SK-N-SH (cell line): Measurements from ENCODE around the gene GDF9. TPM values are rescaled to one million over a fixed set of nuclear protein-coding genes. Genes with fewer than 3 reads are reported as not detected.

Experiments
- CTCF ChIA-PET: fragments of 300-600, 350-600 bp; formaldehyde crosslinking; extraction: SDS; loops from one replicate; lab custom pipeline; 2021; lab: Yijun Ruan, JAX
- POLR2A ChIA-PET: fragments of 350-600 bp; sonication (Branson Sonifier 250); formaldehyde crosslinking; extraction: SDS; loops from one replicate; lab custom pipeline; 2020; ENCODE audit warnings: antibody characterized with exemption, inconsistent platforms; lab: Yijun Ruan, JAX
- DNase-seq: peaks from one replicate; pipeline ENCODE4 v3.0.0; 2012
- H2AFZ ChIP-seq: fragments of 200-600 bp; sonication (generic); 2 replicates; pipeline ENCODE4 v1.8.1; 2016; ENCODE audit warnings: antibody characterized with exemption, mild to moderate bottlenecking, low read depth
- H3F3A ChIP-seq: fragments of 200-600 bp; sonication (generic); replicated peaks from 2 replicates; pipeline ENCODE3; 2016; ENCODE audit warnings: antibody characterized with exemption, mild to moderate bottlenecking; ENCODE audit not compliant: insufficient read depth
- H3K27ac ChIP-seq, 2 experiments: fragments of 200-500 bp in 1 of 2; fragments of 200-600 bp in 1 of 2; sonication (Bioruptor generic) in 1 of 2; sonication (generic), shearing (Covaris generic) in 1 of 2; 2 replicates each; pipeline versions ENCODE4 v1.5.1 to v1.6.1; 2014 to 2016; ENCODE audit warnings: low read depth in 2 of 2, inconsistent platforms in 1 of 2, low read length in 1 of 2, mild to moderate bottlenecking in 1 of 2, mixed read lengths in 1 of 2
- H3K27me3 ChIP-seq: fragments of 200-600 bp; sonication (generic), shearing (Covaris generic); 2 replicates; pipeline ENCODE4 v1.6.1; 2016; ENCODE audit warnings: mixed run types; ENCODE audit not compliant: insufficient read depth
- H3K36me3 ChIP-seq, 2 experiments: fragments of 200-500 bp in 1 of 2; fragments of 200-600 bp in 1 of 2; sonication (Bioruptor generic) in 1 of 2; sonication (generic) in 1 of 2; replicated peaks in 1 of 2; 2 replicates each; pipeline versions ENCODE3 to v1.5.1; 2014 to 2016; ENCODE audit warnings: low read length in 1 of 2, mild to moderate bottlenecking in 1 of 2; ENCODE audit not compliant: insufficient read depth in 2 of 2, control insufficient read depth in 1 of 2
- H3K4me1 ChIP-seq, 2 experiments: fragments of 200-500 bp in 1 of 2; fragments of 200-600 bp in 1 of 2; sonication (Bioruptor generic) in 1 of 2; sonication (generic), shearing (Covaris generic) in 1 of 2; 2 replicates each; pipeline versions ENCODE4 v1.5.1 to v1.6.1; 2014 to 2016; ENCODE audit warnings: low read depth in 1 of 2, low read length in 1 of 2, mixed run types in 1 of 2; ENCODE audit not compliant: insufficient read depth in 2 of 2, control insufficient read depth in 1 of 2
- H3K4me2 ChIP-seq: fragments of 200-600 bp; sonication (generic), shearing (Covaris generic); 2 replicates; pipeline ENCODE4 v1.6.1; 2017; ENCODE audit warnings: mixed run types
- H3K4me3 ChIP-seq, 2 experiments: fragments of 200-500 bp in 1 of 2; fragments of 200-600 bp in 1 of 2; sonication (Bioruptor generic) in 1 of 2; sonication (generic), shearing (Covaris generic) in 1 of 2; 2 replicates each; pipeline versions ENCODE4 v1.5.1 to v1.8.1; 2014 to 2016; ENCODE audit warnings: low read depth in 2 of 2, inconsistent platforms in 1 of 2, low read length in 1 of 2, mild to moderate bottlenecking in 1 of 2, mixed read lengths in 1 of 2, moderate library complexity in 1 of 2
- H3K79me2 ChIP-seq: fragments of 200-600 bp; sonication (generic); 2 replicates; pipeline ENCODE4 v1.8.1; 2017; ENCODE audit warnings: mild to moderate bottlenecking; ENCODE audit not compliant: insufficient read depth
- H3K9ac ChIP-seq: fragments of 200-600 bp; sonication (generic); 2 replicates; pipeline ENCODE4 v1.6.1; 2017; ENCODE audit warnings: mixed run types
- H3K9me2 ChIP-seq: fragments of 200-600 bp; sonication (generic); 2 replicates; pipeline ENCODE4 v1.6.1; 2017; ENCODE audit warnings: mixed run types
- H3K9me3 ChIP-seq: fragments of 200-600 bp; sonication (generic); 2 replicates; pipeline ENCODE4 v1.6.1; 2017; ENCODE audit warnings: mixed run types, mild to moderate bottlenecking, moderate library complexity
- H4K20me1 ChIP-seq: fragments of 200-600 bp; sonication (generic); 2 replicates; pipeline ENCODE4 v1.6.1; 2017; ENCODE audit warnings: mild to moderate bottlenecking, mixed run types; ENCODE audit not compliant: insufficient read depth
- EP300 ChIP-seq, 2 experiments: IDR thresholded peaks; 2 replicates each; pipeline versions ENCODE4 v1.4.0 to v1.6.1; 2012; ENCODE audit warnings: borderline replicate concordance in 1 of 2, low read depth in 1 of 2, low read length in 1 of 2
- EZH2phosphoT487 ChIP-seq: fragments of 200-600 bp; sonication (generic); IDR thresholded peaks from 2 replicates; pipeline ENCODE4 v1.6.1; 2017; ENCODE audit warnings: low read depth, mixed run types, mild to moderate bottlenecking, antibody characterized with exemption, moderate library complexity, borderline replicate concordance
- FOSL2 ChIP-seq: IDR thresholded peaks from 2 replicates; pipeline ENCODE4 v1.4.0; 2012; ENCODE audit warnings: low read depth, mild to moderate bottlenecking, moderate library complexity, borderline replicate concordance
- FOXM1 ChIP-seq: IDR thresholded peaks from 2 replicates; pipeline ENCODE4 v1.4.0; 2012; ENCODE audit warnings: low read depth, mild to moderate bottlenecking
- GABPA ChIP-seq: IDR thresholded peaks from 2 replicates; pipeline ENCODE4 v1.4.0; 2012; ENCODE audit warnings: low read depth, mild to moderate bottlenecking
- IRF3 ChIP-seq: fragments of 150-350 bp; IDR thresholded peaks from 2 replicates; pipeline ENCODE4 v1.6.1; 2016; ENCODE audit warnings: mild to moderate bottlenecking, low read depth, low read length
- JUND ChIP-seq: IDR thresholded peaks from 2 replicates; pipeline ENCODE4 v1.4.0; 2012
- MAX ChIP-seq: IDR thresholded peaks from 2 replicates; pipeline ENCODE4 v1.4.0; 2012; ENCODE audit warnings: low read depth
- MEF2A ChIP-seq: IDR thresholded peaks from 2 replicates; pipeline ENCODE4 v1.4.0; 2012; ENCODE audit warnings: low read depth, borderline replicate concordance
- MXI1 ChIP-seq: IDR thresholded peaks from 2 replicates; pipeline ENCODE4 v1.6.1; 2012; ENCODE audit warnings: mild to moderate bottlenecking, low read depth, low read length, improper control_type of control experiment
- NFIC ChIP-seq: IDR thresholded peaks from 2 replicates; pipeline ENCODE4 v1.4.0; 2012; ENCODE audit warnings: borderline replicate concordance
- NRF1 ChIP-seq: IDR thresholded peaks from 2 replicates; pipeline ENCODE4 v1.6.1; 2012; ENCODE audit warnings: low read depth, mild to moderate bottlenecking, low read length
- PBX3 ChIP-seq: IDR thresholded peaks from 2 replicates; pipeline ENCODE4; 2012
- POLR2AphosphoS5 ChIP-seq: IDR thresholded peaks from 2 replicates; pipeline ENCODE4 v1.6.1; 2012; ENCODE audit warnings: low read depth, low read length
- RAD21 ChIP-seq: IDR thresholded peaks from 2 replicates; pipeline ENCODE4 v1.6.1; 2012; ENCODE audit warnings: mild to moderate bottlenecking, low read length
- RXRA ChIP-seq: IDR thresholded peaks from 2 replicates; pipeline ENCODE4 v1.4.0; 2012; ENCODE audit warnings: low read depth, mild to moderate bottlenecking, borderline replicate concordance
- TCF12 ChIP-seq: IDR thresholded peaks from 2 replicates; pipeline ENCODE4 v1.4.0; 2012
- USF1 ChIP-seq: IDR thresholded peaks from 2 replicates; pipeline ENCODE4 v1.4.0; 2012; ENCODE audit warnings: low read depth, borderline replicate concordance
- YY1 ChIP-seq: IDR thresholded peaks from 2 replicates; pipeline ENCODE4 v1.4.0; 2012; ENCODE audit warnings: low read depth, mild to moderate bottlenecking
- WGBS: methylation state at CpG from one replicate; pipeline ENCODE4 v1.1.6; 2017; ENCODE audit warnings: low lambda C conversion rate; 5-methylcytosine and 5-hydroxymethylcytosine counted together
- polyA plus RNA-seq, 3 experiments: library from polyadenylated mRNA; depleted of rRNA; stranded (reverse); fragments of >200 nt; gene quantifications; 2 replicates each; pipeline ENCODE4 v1.2.3, GENCODE V29; 2012
- TF ChIP-seq, protein P1 (sequence below): IDR thresholded peaks from 2 replicates; pipeline ENCODE4 v1.6.1; 2012; ENCODE audit warnings: mild to moderate bottlenecking, low read depth, low read length, moderate library complexity

The GDF9 gene
- polyA plus RNA-seq, 1 of the 3 experiments (the other 2 are of a cell fraction) = 0.82 TPM

- WGBS = 92% methylated on average over 18 of the region's 18 CpGs
- H3F3A ChIP-seq = peaks cover 18% of the 10 kb centered on the region
- H3K36me3 ChIP-seq = no peaks in the 10 kb centered on the region
- H3K9me2 ChIP-seq = no peaks in the 10 kb centered on the region
- no peak overlapping the region for H3K27ac ChIP-seq
- H2AFZ ChIP-seq = peak overlapping the region; percentile 68; the same call in 1 of the 2 replicates
- DNase-seq = no peak
- H3K79me2 ChIP-seq = no peaks in the 10 kb centered on the region
- no peaks in the 10 kb centered on the region for H3K9me3 ChIP-seq
- CTCF ChIA-PET = interaction anchor here (1.2 to 3.1 kb wide), 5 partner anchors 8 to 286 kb away, joined by 3 to 25 read pairs (median 4); no protein-coding TSS in a partner anchor
- TF ChIP-seq FOXM1 (no peak), POLR2AphosphoS5 (no peak), MAX (no peak), MEF2A (no peak), MXI1 (no peak), PBX3 (no peak), EP300 (IDR thresholded peaks at IDR 0.05; ENCODE audit: borderline replicate concordance in 1 of 2, low read depth in 1 of 2, low read length in 1 of 2) (no peak), RXRA (no peak), NFIC (no peak), RAD21 (no peak), JUND (no peak), FOSL2 (no peak), IRF3 (no peak), YY1 (no peak), GABPA (no peak), NRF1 (no peak), USF1 (no peak), TCF12 (no peak), EZH2phosphoT487 (no peak)
- TF ChIP-seq, protein P1, sequence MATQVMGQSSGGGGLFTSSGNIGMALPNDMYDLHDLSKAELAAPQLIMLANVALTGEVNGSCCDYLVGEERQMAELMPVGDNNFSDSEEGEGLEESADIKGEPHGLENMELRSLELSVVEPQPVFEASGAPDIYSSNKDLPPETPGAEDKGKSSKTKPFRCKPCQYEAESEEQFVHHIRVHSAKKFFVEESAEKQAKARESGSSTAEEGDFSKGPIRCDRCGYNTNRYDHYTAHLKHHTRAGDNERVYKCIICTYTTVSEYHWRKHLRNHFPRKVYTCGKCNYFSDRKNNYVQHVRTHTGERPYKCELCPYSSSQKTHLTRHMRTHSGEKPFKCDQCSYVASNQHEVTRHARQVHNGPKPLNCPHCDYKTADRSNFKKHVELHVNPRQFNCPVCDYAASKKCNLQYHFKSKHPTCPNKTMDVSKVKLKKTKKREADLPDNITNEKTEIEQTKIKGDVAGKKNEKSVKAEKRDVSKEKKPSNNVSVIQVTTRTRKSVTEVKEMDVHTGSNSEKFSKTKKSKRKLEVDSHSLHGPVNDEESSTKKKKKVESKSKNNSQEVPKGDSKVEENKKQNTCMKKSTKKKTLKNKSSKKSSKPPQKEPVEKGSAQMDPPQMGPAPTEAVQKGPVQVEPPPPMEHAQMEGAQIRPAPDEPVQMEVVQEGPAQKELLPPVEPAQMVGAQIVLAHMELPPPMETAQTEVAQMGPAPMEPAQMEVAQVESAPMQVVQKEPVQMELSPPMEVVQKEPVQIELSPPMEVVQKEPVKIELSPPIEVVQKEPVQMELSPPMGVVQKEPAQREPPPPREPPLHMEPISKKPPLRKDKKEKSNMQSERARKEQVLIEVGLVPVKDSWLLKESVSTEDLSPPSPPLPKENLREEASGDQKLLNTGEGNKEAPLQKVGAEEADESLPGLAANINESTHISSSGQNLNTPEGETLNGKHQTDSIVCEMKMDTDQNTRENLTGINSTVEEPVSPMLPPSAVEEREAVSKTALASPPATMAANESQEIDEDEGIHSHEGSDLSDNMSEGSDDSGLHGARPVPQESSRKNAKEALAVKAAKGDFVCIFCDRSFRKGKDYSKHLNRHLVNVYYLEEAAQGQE = no peak
- POLR2A ChIA-PET = no interaction called here
- H3K4me3 ChIP-seq = no peak overlapping the region
- H3K27me3 ChIP-seq = no peaks in the 10 kb centered on the region
- no peak overlapping the region for H3K9ac ChIP-seq
- peak overlapping the region; percentile 78; the same call in 1 of the 2 replicates for H3K4me2 ChIP-seq
- H3K4me1 ChIP-seq = peaks cover 0 to 3% of the 10 kb centered on the region in 2 experiments; a peak in 2 of 4 replicates
- H4K20me1 ChIP-seq = no peaks in the 10 kb centered on the region
Measured at GRCh38 chr5:132812123-132812765, 54.0 kb downstream of the GDF9 start.
